Measurements from ENCODE around the gene ZYX. TPM values are rescaled to one million over a fixed set of nuclear protein-coding genes. Genes with fewer than 3 reads are reported as not detected.

The ZYX gene
- total RNA-seq, 1 experiment from 2014 or later = 237 TPM

DNA sequence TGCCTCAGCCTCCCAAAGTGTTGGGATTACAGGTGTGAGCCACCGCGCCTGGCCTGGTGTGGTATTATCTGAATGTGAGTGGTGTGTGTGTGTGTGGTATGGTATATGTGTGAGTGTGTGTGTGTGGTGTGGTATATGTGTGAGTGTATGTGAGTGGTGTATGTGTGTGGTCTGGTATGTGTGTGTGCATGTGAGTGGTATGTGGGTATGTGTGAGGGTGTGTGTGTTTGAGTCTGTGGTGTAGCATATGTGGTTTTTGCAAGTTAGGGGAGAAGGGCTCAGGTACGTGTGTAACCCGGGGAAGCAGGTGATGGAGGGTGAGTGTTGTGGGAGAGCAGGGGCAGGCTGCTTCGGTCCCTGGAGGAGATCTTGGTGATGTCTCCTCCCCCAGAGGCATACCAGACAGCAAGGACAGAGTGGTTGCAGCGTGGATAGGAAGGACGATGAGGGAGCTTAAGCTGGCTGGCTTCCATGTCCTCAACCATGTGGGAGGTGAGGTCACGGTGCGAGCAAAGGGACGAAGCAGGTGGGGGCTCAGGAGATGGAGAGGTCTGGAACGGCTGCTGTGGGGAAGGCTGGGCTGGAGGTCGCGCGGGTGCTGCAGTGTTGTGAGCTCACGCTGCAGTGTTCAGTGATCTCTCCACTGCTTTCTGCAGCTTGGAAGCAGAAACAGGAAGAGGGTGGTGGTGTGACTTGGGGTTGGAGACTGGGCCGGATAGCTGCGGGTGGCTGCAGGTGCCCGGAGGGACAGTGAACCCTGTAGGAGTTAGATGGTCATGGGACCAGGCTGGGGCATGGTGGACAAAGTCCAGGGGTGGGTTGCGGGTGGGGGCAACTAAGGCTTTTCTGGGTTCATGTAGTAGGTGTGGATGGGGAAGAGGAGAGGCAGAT is 5.0 kb downstream of the ZYX start:
- H3K27ac ChIP-seq (ENCODE audit: insufficient read length, low read depth, low read length) = no peak overlapping the region
- H3K36me3 Mint-ChIP-seq (ENCODE audit: insufficient read depth in 1 of 3, low read depth in 3 of 3) = peaks cover 30 to 37% (median 34%) of the 10 kb centered on the region in 3 experiments
- peaks cover 2% of the 10 kb centered on the region for H4K20me1 ChIP-seq (ENCODE audit: control insufficient read depth, insufficient read depth, insufficient read length)
- H3K4me2 ChIP-seq (ENCODE audit: insufficient read depth, insufficient read length, low read length) = no peak overlapping the region
- no peak overlapping the region for H4K8ac ChIP-seq (replicated peaks; ENCODE audit: insufficient read length, low read depth, low read length)
- H4K91ac ChIP-seq (ENCODE audit: insufficient read length, low read depth, low read length) = no peak overlapping the region
- H3K27me3 ChIP-seq (ENCODE audit: insufficient read depth, low read length) = no peaks in the 10 kb centered on the region
- H2BK12ac ChIP-seq (ENCODE audit: insufficient read length, low read depth, low read length) = no peak overlapping the region
- TF ChIP-seq, protein P1, sequence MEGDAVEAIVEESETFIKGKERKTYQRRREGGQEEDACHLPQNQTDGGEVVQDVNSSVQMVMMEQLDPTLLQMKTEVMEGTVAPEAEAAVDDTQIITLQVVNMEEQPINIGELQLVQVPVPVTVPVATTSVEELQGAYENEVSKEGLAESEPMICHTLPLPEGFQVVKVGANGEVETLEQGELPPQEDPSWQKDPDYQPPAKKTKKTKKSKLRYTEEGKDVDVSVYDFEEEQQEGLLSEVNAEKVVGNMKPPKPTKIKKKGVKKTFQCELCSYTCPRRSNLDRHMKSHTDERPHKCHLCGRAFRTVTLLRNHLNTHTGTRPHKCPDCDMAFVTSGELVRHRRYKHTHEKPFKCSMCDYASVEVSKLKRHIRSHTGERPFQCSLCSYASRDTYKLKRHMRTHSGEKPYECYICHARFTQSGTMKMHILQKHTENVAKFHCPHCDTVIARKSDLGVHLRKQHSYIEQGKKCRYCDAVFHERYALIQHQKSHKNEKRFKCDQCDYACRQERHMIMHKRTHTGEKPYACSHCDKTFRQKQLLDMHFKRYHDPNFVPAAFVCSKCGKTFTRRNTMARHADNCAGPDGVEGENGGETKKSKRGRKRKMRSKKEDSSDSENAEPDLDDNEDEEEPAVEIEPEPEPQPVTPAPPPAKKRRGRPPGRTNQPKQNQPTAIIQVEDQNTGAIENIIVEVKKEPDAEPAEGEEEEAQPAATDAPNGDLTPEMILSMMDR (conservative IDR thresholded peaks at IDR 0.05) = no peak
- H3K4me1 Mint-ChIP-seq = peaks cover 12 to 13% of the 10 kb centered on the region in 2 experiments
- H3K18ac ChIP-seq (ENCODE audit: insufficient read length, low read depth, low read length) = no peak overlapping the region
- H3K9me3 ChIP-seq (ENCODE audit: control insufficient read depth, low read depth, low read length) = no peaks in the 10 kb centered on the region
- H2BK5ac ChIP-seq (ENCODE audit: insufficient read length, low read length) = no peak overlapping the region
- H3K9ac ChIP-seq (ENCODE audit: extremely low read depth, insufficient read length, low read length) = no peak overlapping the region
- H2BK20ac ChIP-seq (ENCODE audit: low read depth, low read length, poor library complexity, severe bottlenecking) = no peak overlapping the region
- H2BK15ac ChIP-seq (ENCODE audit: low read depth, low read length) = no peak overlapping the region
- no peaks in the 10 kb centered on the region; the same call in 1 of the 2 replicates for H3K27me3 Mint-ChIP-seq (ENCODE audit: low read depth)
- peaks cover 5% of the 10 kb centered on the region for H3K79me1 ChIP-seq (ENCODE audit: insufficient read depth, low read depth, low read length, poor library complexity, severe bottlenecking)
- no peak overlapping the region for H3K23ac ChIP-seq (ENCODE audit: insufficient read length, low read depth, low read length)
- H3K79me2 ChIP-seq (ENCODE audit: insufficient read depth, low read length) = peaks cover 17% of the 10 kb centered on the region; the same call in 1 of the 2 replicates
- H3K27ac Mint-ChIP-seq = no peak overlapping the region
- peaks cover 7% of the 10 kb centered on the region for H3K23me2 ChIP-seq (ENCODE audit: insufficient read length, low read depth, low read length, poor library complexity, severe bottlenecking)
- no peak overlapping the region for H3K4me3 Mint-ChIP-seq
- WGBS (ENCODE audit: extremely low coverage, insufficient read length, low lambda C conversion rate) = no CpG with 5 or more reads among the region's 19 CpGs
- no peak overlapping the region for H3T11ph ChIP-seq (ENCODE audit: low read length)
- peak overlapping the region; percentile 49 for H4K5ac ChIP-seq (ENCODE audit: insufficient read length, low read depth, low read length)
- H3K9me3 Mint-ChIP-seq = no peaks in the 10 kb centered on the region
- H3K4me1 ChIP-seq (ENCODE audit: insufficient read depth, low read length) = peaks cover 5% of the 10 kb centered on the region; the same call in 1 of the 2 replicates
- no peak overlapping the region for H3K56ac ChIP-seq (ENCODE audit: insufficient read length, low read depth, low read length)
- H2BK120ac ChIP-seq (ENCODE audit: low read depth, low read length, poor library complexity, severe bottlenecking) = no peak overlapping the region
- H2AFZ ChIP-seq (ENCODE audit: low read length) = no peak overlapping the region
- no peak for DNase-seq
- no peak overlapping the region for H3K4ac ChIP-seq (ENCODE audit: low read depth, low read length)
- H2AK5ac ChIP-seq (ENCODE audit: insufficient read length, low read length) = no peak overlapping the region
- H3K14ac ChIP-seq (ENCODE audit: insufficient read depth, low read length) = no peak overlapping the region
